GM23338 (cell line): Measurements from ENCODE around the gene SLC29A1.

Experiments used
- CREB1 ChIP-seq: fragments of 250-450 bp; sonication (Bioruptor Pico); IDR thresholded peaks from 2 replicates; pipeline ENCODE4 v1.5.0; 2020; ENCODE audit warnings: low read depth, mild to moderate bottlenecking, moderate library complexity
- EZH2 ChIP-seq: fragments of 200-600 bp; sonication (generic); IDR thresholded peaks from one replicate; pipeline ENCODE4 v1.8.0; 2017; ENCODE audit warnings: antibody characterized with exemption, mild to moderate bottlenecking, low read depth; ENCODE audit not compliant: unreplicated experiment
- EZH2phosphoT487 ChIP-seq: fragments of 200-600 bp; sonication (generic); IDR thresholded peaks from one replicate; pipeline ENCODE4 v1.8.1; 2018; ENCODE audit warnings: antibody characterized with exemption; ENCODE audit not compliant: unreplicated experiment
- POLR2AphosphoS5 ChIP-seq: IDR thresholded peaks from 2 replicates; pipeline ENCODE4 v1.6.1; 2016; ENCODE audit warnings: antibody characterized with exemption, low read depth
- TF ChIP-seq, protein P1 (sequence below): IDR thresholded peaks from one replicate; pipeline ENCODE4 v1.6.1; 2018; ENCODE audit warnings: antibody characterized with exemption; ENCODE audit not compliant: unreplicated experiment
- TF ChIP-seq, protein P2 (sequence below), 2 experiments: fragments of 200-600 bp in 1 of 2; sonication (generic) in 1 of 2; conservative IDR thresholded peaks; 2 replicates each; pipeline versions ENCODE4 v1.5.1 to v1.6.1; 2016 to 2017; ENCODE audit warnings: antibody characterized with exemption in 2 of 2, low read depth in 2 of 2, mild to moderate bottlenecking in 2 of 2, moderate library complexity in 1 of 2

DNA sequence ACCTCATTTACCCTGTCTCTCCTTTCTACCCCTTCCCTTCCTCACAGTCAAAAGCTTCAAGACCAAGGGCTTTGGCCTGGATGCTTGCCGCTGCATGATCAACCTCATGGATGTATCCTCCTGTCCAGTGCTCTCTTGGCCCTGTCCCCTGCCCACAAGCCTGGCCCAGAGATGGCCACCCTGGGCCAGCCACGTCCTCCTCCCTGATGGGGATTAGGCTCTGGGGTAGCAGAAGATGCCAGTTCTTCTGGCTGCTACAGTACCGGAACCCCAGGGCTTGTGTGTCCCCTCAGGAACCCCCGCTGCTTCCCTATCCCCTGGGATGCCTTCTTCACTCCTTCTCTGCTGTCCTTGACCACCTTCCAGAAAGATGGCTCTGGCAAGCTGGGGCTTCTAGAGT lies 42.5 kb upstream of the SLC29A1 start:
- TF ChIP-seq EZH2phosphoT487 (no peak), CREB1 (CRISPR knock-in tag) (no peak), EZH2 (no peak), POLR2AphosphoS5 (no peak)
- TF ChIP-seq, protein P1, sequence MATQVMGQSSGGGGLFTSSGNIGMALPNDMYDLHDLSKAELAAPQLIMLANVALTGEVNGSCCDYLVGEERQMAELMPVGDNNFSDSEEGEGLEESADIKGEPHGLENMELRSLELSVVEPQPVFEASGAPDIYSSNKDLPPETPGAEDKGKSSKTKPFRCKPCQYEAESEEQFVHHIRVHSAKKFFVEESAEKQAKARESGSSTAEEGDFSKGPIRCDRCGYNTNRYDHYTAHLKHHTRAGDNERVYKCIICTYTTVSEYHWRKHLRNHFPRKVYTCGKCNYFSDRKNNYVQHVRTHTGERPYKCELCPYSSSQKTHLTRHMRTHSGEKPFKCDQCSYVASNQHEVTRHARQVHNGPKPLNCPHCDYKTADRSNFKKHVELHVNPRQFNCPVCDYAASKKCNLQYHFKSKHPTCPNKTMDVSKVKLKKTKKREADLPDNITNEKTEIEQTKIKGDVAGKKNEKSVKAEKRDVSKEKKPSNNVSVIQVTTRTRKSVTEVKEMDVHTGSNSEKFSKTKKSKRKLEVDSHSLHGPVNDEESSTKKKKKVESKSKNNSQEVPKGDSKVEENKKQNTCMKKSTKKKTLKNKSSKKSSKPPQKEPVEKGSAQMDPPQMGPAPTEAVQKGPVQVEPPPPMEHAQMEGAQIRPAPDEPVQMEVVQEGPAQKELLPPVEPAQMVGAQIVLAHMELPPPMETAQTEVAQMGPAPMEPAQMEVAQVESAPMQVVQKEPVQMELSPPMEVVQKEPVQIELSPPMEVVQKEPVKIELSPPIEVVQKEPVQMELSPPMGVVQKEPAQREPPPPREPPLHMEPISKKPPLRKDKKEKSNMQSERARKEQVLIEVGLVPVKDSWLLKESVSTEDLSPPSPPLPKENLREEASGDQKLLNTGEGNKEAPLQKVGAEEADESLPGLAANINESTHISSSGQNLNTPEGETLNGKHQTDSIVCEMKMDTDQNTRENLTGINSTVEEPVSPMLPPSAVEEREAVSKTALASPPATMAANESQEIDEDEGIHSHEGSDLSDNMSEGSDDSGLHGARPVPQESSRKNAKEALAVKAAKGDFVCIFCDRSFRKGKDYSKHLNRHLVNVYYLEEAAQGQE = no peak
- TF ChIP-seq, protein P2, sequence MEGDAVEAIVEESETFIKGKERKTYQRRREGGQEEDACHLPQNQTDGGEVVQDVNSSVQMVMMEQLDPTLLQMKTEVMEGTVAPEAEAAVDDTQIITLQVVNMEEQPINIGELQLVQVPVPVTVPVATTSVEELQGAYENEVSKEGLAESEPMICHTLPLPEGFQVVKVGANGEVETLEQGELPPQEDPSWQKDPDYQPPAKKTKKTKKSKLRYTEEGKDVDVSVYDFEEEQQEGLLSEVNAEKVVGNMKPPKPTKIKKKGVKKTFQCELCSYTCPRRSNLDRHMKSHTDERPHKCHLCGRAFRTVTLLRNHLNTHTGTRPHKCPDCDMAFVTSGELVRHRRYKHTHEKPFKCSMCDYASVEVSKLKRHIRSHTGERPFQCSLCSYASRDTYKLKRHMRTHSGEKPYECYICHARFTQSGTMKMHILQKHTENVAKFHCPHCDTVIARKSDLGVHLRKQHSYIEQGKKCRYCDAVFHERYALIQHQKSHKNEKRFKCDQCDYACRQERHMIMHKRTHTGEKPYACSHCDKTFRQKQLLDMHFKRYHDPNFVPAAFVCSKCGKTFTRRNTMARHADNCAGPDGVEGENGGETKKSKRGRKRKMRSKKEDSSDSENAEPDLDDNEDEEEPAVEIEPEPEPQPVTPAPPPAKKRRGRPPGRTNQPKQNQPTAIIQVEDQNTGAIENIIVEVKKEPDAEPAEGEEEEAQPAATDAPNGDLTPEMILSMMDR (conservative IDR thresholded peaks at IDR 0.05; ENCODE audit: low read depth in 2 of 2) = no peak
